ENCODE data around the gene LRP2. TPM values are rescaled to one million over a fixed set of nuclear protein-coding genes. Genes with fewer than 3 reads are reported as not detected.
"Not testable (repeated sequence)": the region's sequence is repeated elsewhere in the genome, so short reads cannot be mapped to it uniquely, and the experiment has no call there.

LRP2 gene
- total and polyA plus RNA-seq, 10 of the 15 experiments (the other 5 are each of a cell fraction or from before 2014, with no cell fraction given) = 0.01 to 0.19 (median 0.06) TPM; not detected in 5

DNA sequence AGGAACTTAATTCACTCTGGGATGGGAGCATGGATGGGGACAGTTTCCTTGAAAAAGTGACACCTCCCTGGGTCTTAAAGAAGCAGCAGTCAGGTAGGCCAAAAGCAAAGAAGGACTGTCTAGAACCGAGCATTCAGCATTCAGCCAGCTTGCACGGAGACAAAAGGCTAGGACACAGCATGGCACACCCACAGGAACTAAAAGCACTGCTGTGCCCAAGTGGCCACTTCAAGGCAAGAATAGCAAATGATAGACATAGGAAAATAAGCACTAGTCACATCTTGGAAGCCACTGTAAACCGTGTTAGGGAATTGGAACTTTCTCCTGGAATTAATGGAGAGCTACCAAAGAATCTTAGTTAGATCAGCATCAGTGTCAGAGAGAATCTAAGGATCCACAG lies 47.0 kb downstream of the LRP2 start:
- ChIA-PET CTCF (no interaction called here), RAD21 (ENCODE audit: unreplicated experiment) (no interaction called here)
- no peak for ATAC-seq

GRCh38 chr2:169308349-169308748 lies 54.0 kb downstream of the LRP2 start:
- H3K27ac ChIP-seq (ENCODE audit: control insufficient read depth, insufficient read depth); H4K20me1 ChIP-seq (ENCODE audit: control insufficient read depth, insufficient read depth); H3K4me3 ChIP-seq; H3K9ac ChIP-seq (ENCODE audit: control insufficient read depth, insufficient read depth, low read length); FAIRE-seq; H3K4me2 ChIP-seq (ENCODE audit: control insufficient read depth, insufficient read depth); H3K27me3 ChIP-seq (replicated peaks in 1 of 2; ENCODE audit: control insufficient read depth in 2 of 2, insufficient read depth in 2 of 2, low read length in 1 of 2); CTCF ChIA-PET; SMC1A ChIA-PET (ENCODE audit: uncharacterized antibody, unreplicated experiment); DNase-seq (ENCODE audit: low read depth, low spot score); ATAC-seq; RAD21 ChIA-PET (ENCODE audit: unreplicated experiment); BruUV-seq (replicated peaks); POLR2A ChIA-PET; H3K9me3 ChIP-seq (replicated peaks; ENCODE audit: control insufficient read depth, insufficient read depth, low read length); H3K4me1 ChIP-seq (ENCODE audit: control insufficient read depth, insufficient read depth, low read length); H3K79me2 ChIP-seq (ENCODE audit: control insufficient read depth, insufficient read depth, low read length); in situ Hi-C loops (cut with MboI); H3K36me3 ChIP-seq (ENCODE audit: control insufficient read depth in 2 of 2, insufficient read depth in 2 of 2, low read length in 1 of 2); H2AFZ ChIP-seq (ENCODE audit: control insufficient read depth, low read depth, low read length); intact Hi-C loops (cut with micrococcal nuclease; ENCODE audit: unreplicated experiment): not testable (repeated sequence)
- WGBS (ENCODE audit: insufficient coverage, insufficient replicate concordance, low lambda C conversion rate, missing lambda C conversion rate) = 30% methylated on average over 5 of the region's 5 CpGs

More for the DNA sequence above, 47.0 kb downstream of the LRP2 start:
- Histone ChIP-seq H2AFZ (ENCODE audit: control insufficient read depth, low read depth, low read length) (no peak overlapping the region), H3K27ac (ENCODE audit: control insufficient read depth, insufficient read depth) (no peak overlapping the region), H3K4me2 (ENCODE audit: control insufficient read depth, insufficient read depth) (no peak overlapping the region), H3K79me2 (ENCODE audit: control insufficient read depth, insufficient read depth, low read length) (no peaks in the 10 kb centered on the region), H3K4me1 (ENCODE audit: control insufficient read depth, insufficient read depth, low read length) (no peaks in the 10 kb centered on the region), H3K9me3 (replicated peaks; ENCODE audit: control insufficient read depth, insufficient read depth, low read length) (no peaks in the 10 kb centered on the region), H3K36me3 (ENCODE audit: control insufficient read depth in 2 of 2, insufficient read depth in 2 of 2, low read length in 1 of 2) (no peaks in the 10 kb centered on the region), H3K27me3 (replicated peaks in 1 of 2; ENCODE audit: control insufficient read depth in 2 of 2, insufficient read depth in 2 of 2, low read length in 1 of 2) (no peaks in the 10 kb centered on the region), H3K9ac (ENCODE audit: control insufficient read depth, insufficient read depth, low read length) (no peak overlapping the region), H4K20me1 (ENCODE audit: control insufficient read depth, insufficient read depth) (no peaks in the 10 kb centered on the region), H3K4me3 (no peak overlapping the region)
- TF ChIP-seq ESRRA (IDR thresholded peaks at IDR 0.05; ENCODE audit: low read length) = no peak
- no peak for TF ChIP-seq HDAC6 (IDR thresholded peaks at IDR 0.05; ENCODE audit: unreplicated experiment)
- ChIA-PET SMC1A (ENCODE audit: uncharacterized antibody, unreplicated experiment) (no interaction called here), POLR2A (no interaction called here)
- no peak for DNase-seq (ENCODE audit: low read depth, low spot score)
- intact Hi-C loops (cut with micrococcal nuclease; ENCODE audit: unreplicated experiment) = no loop called here
- BruUV-seq (replicated peaks) = no TSS peak
- in situ Hi-C loops (cut with MboI) = no loop called here
- FAIRE-seq = no peak
- WGBS (ENCODE audit: insufficient coverage, insufficient replicate concordance, low lambda C conversion rate, missing lambda C conversion rate) = 5% methylated on average over 3 of the region's 3 CpGs

GRCh38 chr2:169304689-169305088 lies 57.6 kb downstream of the LRP2 start:
- POLR2A ChIA-PET; H3K9ac ChIP-seq (ENCODE audit: control insufficient read depth, insufficient read depth, low read length); CTCF ChIA-PET; H4K20me1 ChIP-seq (ENCODE audit: control insufficient read depth, insufficient read depth); BruUV-seq (replicated peaks); H3K4me3 ChIP-seq; H3K27me3 ChIP-seq (replicated peaks in 1 of 2; ENCODE audit: control insufficient read depth in 2 of 2, insufficient read depth in 2 of 2, low read length in 1 of 2); ATAC-seq; SMC1A ChIA-PET (ENCODE audit: uncharacterized antibody, unreplicated experiment); in situ Hi-C loops (cut with MboI); intact Hi-C loops (cut with micrococcal nuclease; ENCODE audit: unreplicated experiment); FAIRE-seq; RAD21 ChIA-PET (ENCODE audit: unreplicated experiment); H3K4me1 ChIP-seq (ENCODE audit: control insufficient read depth, insufficient read depth, low read length); DNase-seq (ENCODE audit: low read depth, low spot score); H2AFZ ChIP-seq (ENCODE audit: control insufficient read depth, low read depth, low read length); H3K4me2 ChIP-seq (ENCODE audit: control insufficient read depth, insufficient read depth); H3K79me2 ChIP-seq (ENCODE audit: control insufficient read depth, insufficient read depth, low read length); H3K9me3 ChIP-seq (replicated peaks; ENCODE audit: control insufficient read depth, insufficient read depth, low read length); H3K27ac ChIP-seq (ENCODE audit: control insufficient read depth, insufficient read depth); H3K36me3 ChIP-seq (ENCODE audit: control insufficient read depth in 2 of 2, insufficient read depth in 2 of 2, low read length in 1 of 2): not testable (repeated sequence)
- WGBS (ENCODE audit: insufficient coverage, insufficient replicate concordance, low lambda C conversion rate, missing lambda C conversion rate) = 22% methylated on average over 4 of the region's 4 CpGs

Measured in GM12878 (cell line).